D721Med (cell line): ENCODE results near the gene NUP210.

Experiments
- DNase-seq: peaks from one replicate; pipeline ENCODE4 v3.0.0; 2011; ENCODE audit warnings: low spot score; ENCODE audit not compliant: insufficient read length
- FAIRE-seq: peaks from 2 replicates; lab custom pipeline; 2011; peaks lifted over from hg19 to GRCh38; lab: Jason Lieb, UNC
- TF ChIP-seq, protein P1 (sequence below): IDR thresholded peaks from 2 replicates; pipeline ENCODE4 v1.5.1; 2012; ENCODE audit warnings: mild to moderate bottlenecking, control low read depth; ENCODE audit not compliant: insufficient read depth; ENCODE audit errors: missing control alignments

The NUP210 gene

GRCh38 chr3:13313813-13314212 lies 106.3 kb downstream of the NUP210 start:
- no peak for DNase-seq
- FAIRE-seq, result no peak
- TF ChIP-seq, protein P1, sequence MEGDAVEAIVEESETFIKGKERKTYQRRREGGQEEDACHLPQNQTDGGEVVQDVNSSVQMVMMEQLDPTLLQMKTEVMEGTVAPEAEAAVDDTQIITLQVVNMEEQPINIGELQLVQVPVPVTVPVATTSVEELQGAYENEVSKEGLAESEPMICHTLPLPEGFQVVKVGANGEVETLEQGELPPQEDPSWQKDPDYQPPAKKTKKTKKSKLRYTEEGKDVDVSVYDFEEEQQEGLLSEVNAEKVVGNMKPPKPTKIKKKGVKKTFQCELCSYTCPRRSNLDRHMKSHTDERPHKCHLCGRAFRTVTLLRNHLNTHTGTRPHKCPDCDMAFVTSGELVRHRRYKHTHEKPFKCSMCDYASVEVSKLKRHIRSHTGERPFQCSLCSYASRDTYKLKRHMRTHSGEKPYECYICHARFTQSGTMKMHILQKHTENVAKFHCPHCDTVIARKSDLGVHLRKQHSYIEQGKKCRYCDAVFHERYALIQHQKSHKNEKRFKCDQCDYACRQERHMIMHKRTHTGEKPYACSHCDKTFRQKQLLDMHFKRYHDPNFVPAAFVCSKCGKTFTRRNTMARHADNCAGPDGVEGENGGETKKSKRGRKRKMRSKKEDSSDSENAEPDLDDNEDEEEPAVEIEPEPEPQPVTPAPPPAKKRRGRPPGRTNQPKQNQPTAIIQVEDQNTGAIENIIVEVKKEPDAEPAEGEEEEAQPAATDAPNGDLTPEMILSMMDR, result no peak

DNA sequence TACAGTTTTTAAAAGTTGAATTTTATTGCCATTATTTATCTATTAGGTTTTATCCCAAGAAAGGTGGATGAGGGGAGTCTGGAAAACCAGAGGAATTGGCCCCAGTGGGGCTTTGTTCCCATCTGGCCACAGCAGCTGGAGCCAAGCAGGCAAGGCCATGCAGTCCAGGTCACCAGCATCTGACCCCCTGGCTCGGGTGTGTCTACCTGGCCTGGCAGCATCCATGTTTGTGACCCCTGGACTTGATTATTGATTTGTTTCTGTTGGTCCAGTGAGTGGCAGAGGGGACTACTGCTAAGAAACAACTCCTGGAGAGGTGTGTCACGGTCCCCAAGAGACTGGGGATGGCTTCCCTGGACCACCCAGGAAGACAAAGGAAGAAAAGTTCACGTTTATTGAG lies 111.1 kb downstream of the NUP210 start:
- DNase-seq, result no peak
- FAIRE-seq, result no peak
- TF ChIP-seq, protein P1, result no peak

GRCh38 chr3:13308380-13308801 lies 111.7 kb downstream of the NUP210 start:
- no peak for FAIRE-seq
- peak; percentile 50 for DNase-seq
- TF ChIP-seq, protein P1, result peak; percentile 24

GRCh38 chr3:13307041-13307440 lies 113.1 kb downstream of the NUP210 start:
- TF ChIP-seq, protein P1, result no peak
- DNase-seq (no peak), FAIRE-seq (no peak)

GRCh38 chr3:13305623-13306022 lies 114.5 kb downstream of the NUP210 start:
- TF ChIP-seq, protein P1, result no peak
- no peak for DNase-seq
- no peak for FAIRE-seq

- DNase-seq, result no peak
- TF ChIP-seq, protein P1, result no peak
- FAIRE-seq, result no peak
Observed at GRCh38 chr3:13303410-13303809, 116.7 kb downstream of the NUP210 start.

DNA sequence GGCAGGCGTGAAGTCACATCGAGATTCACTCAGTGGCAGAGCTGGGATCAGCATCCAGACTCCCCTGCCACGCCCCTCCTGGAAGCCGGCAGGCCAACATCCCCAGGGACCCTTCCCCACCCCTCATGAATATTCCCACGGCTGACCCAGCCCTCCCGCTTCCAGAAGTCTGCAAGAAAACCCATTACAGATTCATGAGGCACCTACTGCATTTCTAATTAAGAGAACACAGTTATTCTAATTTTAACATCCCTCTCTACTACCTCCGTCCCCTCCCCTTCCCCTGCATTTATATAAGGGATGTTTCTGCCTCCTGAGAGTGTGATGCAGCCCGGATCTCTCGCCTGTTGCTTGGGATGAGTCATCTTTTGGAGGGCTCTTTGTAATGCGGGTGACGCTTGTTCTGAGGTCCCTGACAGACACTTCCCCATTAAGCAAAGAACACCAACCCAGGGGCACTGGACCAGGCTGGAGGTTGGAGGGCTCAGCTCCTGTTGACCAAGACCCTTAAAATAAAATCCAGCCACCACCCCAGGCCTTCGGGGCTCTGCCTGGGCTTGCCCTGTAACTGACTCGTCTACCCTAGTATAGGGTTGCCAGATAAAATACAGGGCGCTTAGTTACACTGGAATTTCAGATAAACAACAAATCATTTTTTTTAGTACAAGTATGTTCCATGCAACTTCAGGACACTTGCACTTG lies 118.7 kb downstream of the NUP210 start:
- DNase-seq (no peak), FAIRE-seq (no peak)
- TF ChIP-seq, protein P1, result no peak
